ENCODE data around the gene SGSM1.

SGSM1 gene

GRCh38 chr22:24969560-24970301, 163.7 kb downstream of the SGSM1 start:
- TF ChIP-seq CTCF (IDR thresholded peaks at IDR 0.05; ENCODE audit: low read depth, low read length): no peak

GRCh38 chr22:24972369-24972768, 166.4 kb downstream of the SGSM1 start:
- no peak overlapping the region for H3K4me3 ChIP-seq (ENCODE audit: low read depth, low read length)

More at GRCh38 chr22:24969560-24970301, 163.7 kb downstream of the SGSM1 start:
- no peak overlapping the region for H3K4me3 ChIP-seq (ENCODE audit: low read depth, low read length)

GRCh38 chr22:24973872-24974271, 167.9 kb downstream of the SGSM1 start:
- H3K4me3 ChIP-seq (ENCODE audit: low read depth, low read length): no peak overlapping the region

More at GRCh38 chr22:24972369-24972768, 166.4 kb downstream of the SGSM1 start:
- no peak for TF ChIP-seq CTCF (IDR thresholded peaks at IDR 0.05; ENCODE audit: low read depth, low read length)

GRCh38 chr22:24975125-24975640, 169.2 kb downstream of the SGSM1 start:
- no peak overlapping the region for H3K4me3 ChIP-seq (ENCODE audit: low read depth, low read length)
- TF ChIP-seq CTCF (IDR thresholded peaks at IDR 0.05; ENCODE audit: low read depth, low read length): no peak

More at GRCh38 chr22:24973872-24974271, 167.9 kb downstream of the SGSM1 start:
- no peak for TF ChIP-seq CTCF (IDR thresholded peaks at IDR 0.05; ENCODE audit: low read depth, low read length)

GRCh38 chr22:24975813-24976341, 169.9 kb downstream of the SGSM1 start:
- H3K4me3 ChIP-seq (ENCODE audit: low read depth, low read length): no peak overlapping the region
- no peak for TF ChIP-seq CTCF (IDR thresholded peaks at IDR 0.05; ENCODE audit: low read depth, low read length)

GRCh38 chr22:24976442-24977218, 170.6 kb downstream of the SGSM1 start:
- no peak overlapping the region for H3K4me3 ChIP-seq (ENCODE audit: low read depth, low read length)
- TF ChIP-seq CTCF (IDR thresholded peaks at IDR 0.05; ENCODE audit: low read depth, low read length): no peak
